HuH-7 (cell line): ENCODE measurements around the gene LRWD1.
"Not testable (repeated sequence)": the region's sequence is repeated elsewhere in the genome, so short reads cannot be mapped to it uniquely, and the experiment has no call there.

Experiments used
- DNase-seq: peaks from one replicate; pipeline ENCODE4 v3.0.0; 2011; ENCODE audit warnings: low spot score

The LRWD1 gene

GRCh38 chr7:102468478-102469350, 3.9 kb downstream of the LRWD1 start:
- no peak for DNase-seq

GRCh38 chr7:102469351-102469971, 4.7 kb downstream of the LRWD1 start:
- no peak for DNase-seq

GRCh38 chr7:102469972-102470825, 5.4 kb downstream of the LRWD1 start:
- no peak for DNase-seq

- DNase-seq, result no peak
Observed at GRCh38 chr7:102471791-102472125, 7.0 kb downstream of the LRWD1 start.

GRCh38 chr7:102472126-102473041, 7.6 kb downstream of the LRWD1 start:
- DNase-seq, result no peak

GRCh38 chr7:102473271-102473991, 8.6 kb downstream of the LRWD1 start:
- DNase-seq, result no peak

- DNase-seq, result not testable (repeated sequence)
Observed at GRCh38 chr7:102474116-102474515, 9.3 kb downstream of the LRWD1 start.

GRCh38 chr7:102474736-102475435, 10.1 kb downstream of the LRWD1 start:
- DNase-seq, result not testable (repeated sequence)

- not testable (repeated sequence) for DNase-seq
Observed at GRCh38 chr7:102478314-102479208, 13.8 kb downstream of the LRWD1 start, which contains the start of gene POLR2J. TSS of gene POLR2J (minus strand) at chr7:102478922. CDS start at chr7:102478860, 62 bp downstream.

GRCh38 chr7:102479209-102479584, 14.4 kb downstream of the LRWD1 start:
- not testable (repeated sequence) for DNase-seq

GRCh38 chr7:102479982-102480637, 15.3 kb downstream of the LRWD1 start:
- not testable (repeated sequence) for DNase-seq

GRCh38 chr7:102481962-102482361, 17.2 kb downstream of the LRWD1 start:
- not testable (repeated sequence) for DNase-seq

GRCh38 chr7:102484317-102484716, 19.5 kb downstream of the LRWD1 start:
- DNase-seq, result not testable (repeated sequence)

- not testable (repeated sequence) for DNase-seq
Observed at GRCh38 chr7:102490529-102491075, 25.8 kb downstream of the LRWD1 start.

- not testable (repeated sequence) for DNase-seq
Observed at GRCh38 chr7:102493220-102493935, 28.6 kb downstream of the LRWD1 start.

GRCh38 chr7:102494026-102494425, 29.2 kb downstream of the LRWD1 start:
- not testable (repeated sequence) for DNase-seq

- DNase-seq, result not testable (repeated sequence)
Observed at GRCh38 chr7:102494473-102495149, 29.8 kb downstream of the LRWD1 start.
